IPS-11a (cell line): ENCODE data around the gene NOC3L.
"Not testable (repeated sequence)": the region's sequence is repeated elsewhere in the genome, so short reads cannot be mapped to it uniquely, and the experiment has no call there.

ENCODE experiments used
- H3K4me3 ChIP-seq: one replicate; pipeline ENCODE4 v1.5.1; 2013; ENCODE audit warnings: low read depth, low read length, control low read depth

The NOC3L gene

GRCh38 chr10:94361171-94361794 lies 1.5 kb downstream of the NOC3L start:
- peak overlapping the region; percentile 90 for H3K4me3 ChIP-seq

GRCh38 chr10:94358480-94358879 lies 4.3 kb downstream of the NOC3L start:
- H3K4me3 ChIP-seq, result no peak overlapping the region

GRCh38 chr10:94357193-94357592 lies 5.5 kb downstream of the NOC3L start:
- H3K4me3 ChIP-seq, result no peak overlapping the region

GRCh38 chr10:94355841-94356240 lies 6.9 kb downstream of the NOC3L start:
- H3K4me3 ChIP-seq, result no peak overlapping the region

- no peak overlapping the region for H3K4me3 ChIP-seq
Measured at GRCh38 chr10:94353336-94353735, 9.4 kb downstream of the NOC3L start.

- no peak overlapping the region for H3K4me3 ChIP-seq
Measured at GRCh38 chr10:94351089-94351488, 11.7 kb downstream of the NOC3L start.

- not testable (repeated sequence) for H3K4me3 ChIP-seq
Measured at GRCh38 chr10:94350500-94350899, 12.2 kb downstream of the NOC3L start.

- no peak overlapping the region for H3K4me3 ChIP-seq
Measured at GRCh38 chr10:94349327-94349726, 13.4 kb downstream of the NOC3L start.

GRCh38 chr10:94344522-94345122 lies 18.1 kb downstream of the NOC3L start:
- H3K4me3 ChIP-seq, result no peak overlapping the region

GRCh38 chr10:94343151-94343550 lies 19.6 kb downstream of the NOC3L start:
- no peak overlapping the region for H3K4me3 ChIP-seq

GRCh38 chr10:94334857-94335256 lies 27.9 kb downstream of the NOC3L start:
- H3K4me3 ChIP-seq, result no peak overlapping the region

GRCh38 chr10:94333051-94333450 lies 29.7 kb downstream of the NOC3L start:
- no peak overlapping the region for H3K4me3 ChIP-seq

- H3K4me3 ChIP-seq, result no peak overlapping the region
Measured at GRCh38 chr10:94328613-94329012, 34.1 kb downstream of the NOC3L start.

GRCh38 chr10:94327649-94328048 lies 35.1 kb downstream of the NOC3L start:
- no peak overlapping the region for H3K4me3 ChIP-seq

- no peak overlapping the region for H3K4me3 ChIP-seq
Measured at GRCh38 chr10:94324609-94325233, 38.0 kb downstream of the NOC3L start.

- no peak overlapping the region for H3K4me3 ChIP-seq
Measured at GRCh38 chr10:94320285-94320914, 42.3 kb downstream of the NOC3L start.

GRCh38 chr10:94316560-94316959 lies 46.2 kb downstream of the NOC3L start:
- H3K4me3 ChIP-seq, result no peak overlapping the region

GRCh38 chr10:94315975-94316464 lies 46.7 kb downstream of the NOC3L start:
- no peak overlapping the region for H3K4me3 ChIP-seq

GRCh38 chr10:94315024-94315451 lies 47.7 kb downstream of the NOC3L start:
- H3K4me3 ChIP-seq, result no peak overlapping the region

GRCh38 chr10:94310369-94310768 lies 52.4 kb downstream of the NOC3L start:
- no peak overlapping the region for H3K4me3 ChIP-seq

- H3K4me3 ChIP-seq, result no peak overlapping the region
Measured at GRCh38 chr10:94308866-94309265, 53.9 kb downstream of the NOC3L start.
